KOPT-K1 (cell line): ENCODE measurements around the gene KLHL17.

ENCODE experiments used
- H3K27ac ChIP-seq: fragments of 200-600 bp; sonication (generic); 2 replicates; pipeline ENCODE4 v1.5.1; 2016; ENCODE audit warnings: antibody characterized with exemption, mild to moderate bottlenecking, low read depth, low read length; ENCODE audit not compliant: poor library complexity, severe bottlenecking
- H3K36me3 ChIP-seq: fragments of 200-600 bp; sonication (generic); 2 replicates; pipeline ENCODE4 v1.5.1; 2017; ENCODE audit warnings: antibody characterized with exemption, mild to moderate bottlenecking, low read length, moderate library complexity; ENCODE audit not compliant: insufficient read depth
- H3K9me3 ChIP-seq: fragments of 200-600 bp; sonication (generic); 2 replicates; pipeline ENCODE4 v1.5.1; 2017; ENCODE audit warnings: antibody characterized with exemption, low read length, mild to moderate bottlenecking; ENCODE audit not compliant: insufficient read depth, poor library complexity, severe bottlenecking

KLHL17 gene

DNA sequence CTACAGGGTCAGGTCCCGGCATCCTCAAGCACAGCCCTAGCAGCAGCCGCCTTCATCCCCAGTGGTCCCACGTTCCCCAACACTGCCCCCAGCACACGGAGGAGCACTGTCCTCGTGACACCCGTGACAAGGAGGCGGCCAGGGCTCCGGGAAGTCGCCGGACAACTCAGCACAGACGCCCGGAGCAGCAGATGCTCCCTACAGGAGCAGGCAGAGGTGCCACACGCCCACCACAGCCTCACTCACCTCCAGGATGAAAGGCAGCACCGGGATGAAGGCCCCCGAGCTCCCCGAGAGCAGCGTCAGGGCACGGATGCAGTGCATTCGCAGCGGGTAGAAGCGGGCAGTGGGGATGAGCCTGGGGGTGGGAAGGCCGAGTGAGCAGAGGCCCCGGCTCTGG is 9.5 kb upstream of the KLHL17 start:
- H3K27ac ChIP-seq = no peak overlapping the region
- H3K36me3 ChIP-seq = peaks cover 97% of the 10 kb centered on the region
- H3K9me3 ChIP-seq = no peaks in the 10 kb centered on the region

DNA sequence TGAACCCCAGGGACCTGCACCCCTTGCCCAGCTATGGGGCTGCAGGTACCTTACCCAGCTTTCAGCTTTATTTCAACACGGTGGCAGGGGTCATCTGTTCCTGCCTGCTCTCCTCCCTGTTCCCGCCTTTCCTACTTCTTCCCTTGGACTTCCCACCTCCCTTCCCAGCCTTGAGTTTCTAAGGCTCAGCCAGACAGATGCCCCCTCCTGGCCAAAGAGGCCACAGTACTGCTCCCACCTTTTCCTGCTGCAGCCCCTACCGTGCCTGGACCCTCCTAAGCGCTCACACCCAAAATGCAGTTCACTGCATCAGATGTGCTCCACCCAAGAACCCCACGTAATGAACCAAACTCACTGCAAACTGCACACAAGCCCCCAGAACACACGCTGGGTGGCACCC is 9.0 kb upstream of the KLHL17 start:
- Histone ChIP-seq H3K27ac (no peak overlapping the region), H3K9me3 (no peaks in the 10 kb centered on the region), H3K36me3 (peaks cover 97% of the 10 kb centered on the region)

DNA sequence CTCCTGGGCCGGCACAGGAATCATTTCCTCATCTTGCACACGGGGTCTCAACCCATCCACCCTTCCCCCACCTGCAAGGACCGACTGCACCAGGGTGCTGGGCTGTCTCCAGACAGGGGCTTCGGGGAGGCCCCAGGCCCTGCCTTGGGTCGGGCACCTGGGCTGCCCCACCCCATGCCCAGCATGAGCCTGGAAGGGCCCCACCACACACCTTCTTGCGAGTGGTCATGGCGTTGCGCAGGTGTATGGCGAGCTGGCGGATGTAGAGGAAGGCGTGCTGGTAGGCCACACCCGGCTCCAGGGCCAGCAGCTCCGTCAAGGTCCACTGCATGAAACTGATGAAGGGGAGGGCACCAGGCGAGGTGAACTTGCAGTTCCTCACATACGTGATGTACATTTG is 8.2 kb upstream of the KLHL17 start:
- Histone ChIP-seq H3K36me3 (peaks cover 97% of the 10 kb centered on the region), H3K9me3 (no peaks in the 10 kb centered on the region), H3K27ac (no peak overlapping the region)

DNA sequence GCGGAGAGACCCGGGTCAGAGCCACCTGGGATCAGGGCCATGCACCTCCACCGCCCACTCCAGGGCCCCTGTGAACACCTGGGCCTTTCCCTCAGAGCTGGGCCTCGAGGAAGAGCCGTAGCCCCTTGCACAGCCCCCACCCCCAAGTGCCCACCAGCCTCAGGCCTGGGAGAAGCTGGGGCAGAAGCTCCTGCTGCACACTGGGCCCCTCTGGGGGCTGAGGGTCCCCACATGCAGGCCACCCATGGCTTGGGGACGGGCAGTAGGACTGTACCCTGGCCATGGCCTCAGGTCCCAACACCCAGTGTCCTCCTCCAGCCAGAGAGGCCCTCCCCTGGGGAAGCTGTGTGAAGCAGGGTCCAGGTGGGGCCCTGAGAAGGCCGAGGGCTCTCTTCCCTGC is 7.8 kb upstream of the KLHL17 start:
- H3K36me3 ChIP-seq = peaks cover 93% of the 10 kb centered on the region
- H3K27ac ChIP-seq = no peak overlapping the region
- H3K9me3 ChIP-seq = no peaks in the 10 kb centered on the region

DNA sequence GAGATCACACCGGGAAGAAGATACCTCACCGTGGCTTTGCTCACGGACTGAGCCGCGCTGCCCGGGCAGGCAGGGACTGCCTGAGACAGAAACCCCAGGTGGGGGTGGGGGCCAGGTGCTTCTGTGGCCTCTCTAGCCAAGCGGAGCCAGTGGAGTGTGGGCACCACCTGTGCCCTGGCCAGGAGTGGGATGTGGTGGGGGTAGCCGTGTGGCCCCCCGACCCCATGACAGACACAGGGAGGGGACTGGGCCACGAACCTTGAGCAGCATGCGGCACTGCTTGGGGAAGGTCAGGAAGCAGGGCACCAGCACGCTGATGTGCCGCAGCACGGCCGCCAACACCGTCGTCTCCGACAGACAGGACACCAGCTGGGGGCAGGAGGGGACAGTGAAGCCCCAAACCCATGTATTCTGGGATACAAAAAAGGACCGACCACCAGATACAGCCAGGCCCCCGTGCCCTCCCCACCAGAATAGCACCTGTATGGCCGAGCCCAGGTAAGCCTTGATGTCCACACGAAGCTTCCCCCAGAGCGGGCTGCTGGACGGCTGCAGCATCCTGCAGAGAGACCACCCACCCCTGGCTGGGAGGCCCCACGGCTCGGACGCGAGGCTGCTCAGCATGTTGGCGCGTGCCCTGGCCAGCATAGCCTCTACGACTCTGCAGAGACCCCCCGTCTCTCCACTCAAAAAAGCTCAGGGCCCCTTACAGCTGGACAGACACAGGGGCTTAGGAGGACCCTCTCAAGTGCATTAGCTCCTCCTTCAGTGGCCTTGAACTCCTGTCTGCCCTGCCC is 6.7 kb upstream of the KLHL17 start:
- Histone ChIP-seq H3K9me3 (no peaks in the 10 kb centered on the region), H3K27ac (no peak overlapping the region), H3K36me3 (peaks cover 84% of the 10 kb centered on the region)

DNA sequence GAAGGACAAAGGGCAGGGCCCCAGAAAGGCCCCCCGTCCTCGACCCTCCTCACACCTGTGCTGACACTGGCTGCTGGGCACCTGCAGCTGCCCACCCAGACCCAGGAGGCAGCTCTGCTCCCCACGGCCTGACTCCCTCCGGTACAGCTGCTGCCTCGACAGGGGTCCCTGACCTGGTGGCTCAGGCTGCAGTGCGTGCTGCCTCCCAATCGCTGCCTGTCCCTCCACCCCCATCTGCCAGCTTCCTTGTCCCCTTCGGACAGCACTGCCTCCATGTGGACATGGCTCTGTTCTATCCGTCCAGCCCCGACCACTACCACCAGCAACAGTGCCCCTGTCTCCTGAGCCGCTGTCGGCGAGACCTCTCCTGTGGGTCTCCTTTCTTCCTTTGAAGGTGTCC is 5.5 kb upstream of the KLHL17 start:
- Histone ChIP-seq H3K27ac (no peak overlapping the region), H3K36me3 (peaks cover 72% of the 10 kb centered on the region), H3K9me3 (no peaks in the 10 kb centered on the region)

DNA sequence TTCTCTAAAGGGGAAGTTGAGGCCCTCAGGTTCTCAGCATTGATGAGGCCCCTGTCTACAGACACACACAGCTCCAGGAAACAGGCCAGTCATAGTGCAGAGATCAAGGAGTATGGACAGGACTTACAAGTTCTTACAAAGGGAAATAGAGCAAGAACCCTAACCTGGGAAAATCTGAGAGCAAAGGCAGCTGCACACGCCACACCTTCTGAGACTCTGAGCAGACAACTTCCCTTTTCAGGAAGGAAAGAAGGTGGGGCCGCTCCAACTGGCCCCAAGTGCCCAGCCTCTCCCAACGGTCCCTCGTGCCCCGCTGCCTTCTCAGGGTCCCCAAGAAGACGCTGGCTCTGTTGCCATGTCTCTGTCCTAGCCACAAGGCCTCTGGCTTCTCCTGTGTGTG is 4.9 kb upstream of the KLHL17 start:
- H3K27ac ChIP-seq = no peak overlapping the region
- no peaks in the 10 kb centered on the region for H3K9me3 ChIP-seq
- H3K36me3 ChIP-seq = peaks cover 67% of the 10 kb centered on the region

DNA sequence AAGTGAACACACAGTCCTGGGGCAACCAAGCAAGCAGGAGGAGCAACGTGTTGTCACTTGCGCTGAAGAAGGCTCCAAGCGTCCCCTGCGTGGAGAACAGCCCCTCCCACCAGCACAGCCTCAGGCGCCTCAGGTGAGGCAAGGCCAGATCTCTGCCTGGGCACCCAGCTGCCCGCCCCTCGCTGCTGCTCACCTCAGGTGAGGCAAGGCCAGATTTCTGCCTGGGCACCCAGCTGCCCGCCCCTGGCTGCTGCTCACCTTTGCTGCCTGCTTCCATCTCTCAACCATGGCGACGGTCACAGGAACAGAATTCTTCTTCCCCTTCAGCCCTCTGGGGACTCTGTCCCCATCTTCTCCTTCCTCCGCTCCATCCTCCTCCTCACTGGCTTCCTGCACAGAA is 3.7 kb upstream of the KLHL17 start:
- Histone ChIP-seq H3K36me3 (peaks cover 55% of the 10 kb centered on the region), H3K9me3 (no peaks in the 10 kb centered on the region), H3K27ac (no peak overlapping the region)

DNA sequence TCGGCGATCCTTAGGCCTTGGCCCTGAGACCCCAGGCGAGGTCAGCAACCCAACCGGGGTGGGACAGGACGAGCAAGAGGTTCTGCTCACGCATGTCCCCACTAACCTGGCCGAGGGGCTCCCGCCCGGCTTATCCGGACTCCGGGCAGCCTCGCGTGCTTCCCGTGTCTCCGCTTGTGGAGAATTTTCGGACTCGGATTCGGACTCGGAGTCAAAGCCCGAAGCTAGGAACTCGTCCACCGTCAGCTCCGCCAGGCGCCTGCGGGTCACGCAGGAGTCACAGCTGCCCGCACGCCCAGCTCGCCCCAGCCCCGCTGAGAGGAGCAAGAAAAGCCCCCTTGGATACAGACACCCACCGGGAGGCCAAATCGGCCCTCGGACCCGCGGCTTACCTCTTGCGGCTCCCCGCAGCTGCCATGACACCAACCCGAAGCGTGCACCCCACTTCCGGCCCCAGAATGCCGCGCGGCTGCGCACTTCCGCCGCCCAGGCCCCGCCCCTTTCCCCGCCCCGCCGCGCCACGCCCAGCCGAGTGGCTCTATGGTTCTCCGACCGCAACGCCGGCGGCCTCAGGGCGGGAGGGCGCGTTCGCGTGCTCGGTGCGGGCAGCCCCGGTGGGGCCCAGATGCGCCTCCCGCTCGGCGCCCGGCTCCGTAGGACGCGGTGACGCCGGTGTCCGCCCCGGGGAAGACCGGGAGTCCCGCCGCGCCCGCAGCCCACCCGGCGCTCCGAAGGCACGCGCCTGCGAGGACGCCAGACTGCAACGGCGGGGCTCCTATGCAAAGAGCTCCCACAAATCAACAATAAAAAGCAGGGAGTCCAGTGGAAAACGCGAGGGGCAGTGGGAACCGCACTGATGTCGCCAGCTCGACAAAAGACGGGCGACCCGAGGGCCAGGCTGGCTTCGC is 1.3 kb upstream of the KLHL17 start, which contains the start of gene NOC2L:
Gene NOC2L, minus strand, starts transcription at position 434 of the 908 bp plus-strand sequence. Its CDS starts 16 bp downstream, at position 418.
- Histone ChIP-seq H3K27ac (peak within 1 kb of the TSS; percentile 59), H3K36me3 (peaks cover 31% of the 10 kb centered on the region), H3K9me3 (no peaks in the 10 kb centered on the region)

DNA sequence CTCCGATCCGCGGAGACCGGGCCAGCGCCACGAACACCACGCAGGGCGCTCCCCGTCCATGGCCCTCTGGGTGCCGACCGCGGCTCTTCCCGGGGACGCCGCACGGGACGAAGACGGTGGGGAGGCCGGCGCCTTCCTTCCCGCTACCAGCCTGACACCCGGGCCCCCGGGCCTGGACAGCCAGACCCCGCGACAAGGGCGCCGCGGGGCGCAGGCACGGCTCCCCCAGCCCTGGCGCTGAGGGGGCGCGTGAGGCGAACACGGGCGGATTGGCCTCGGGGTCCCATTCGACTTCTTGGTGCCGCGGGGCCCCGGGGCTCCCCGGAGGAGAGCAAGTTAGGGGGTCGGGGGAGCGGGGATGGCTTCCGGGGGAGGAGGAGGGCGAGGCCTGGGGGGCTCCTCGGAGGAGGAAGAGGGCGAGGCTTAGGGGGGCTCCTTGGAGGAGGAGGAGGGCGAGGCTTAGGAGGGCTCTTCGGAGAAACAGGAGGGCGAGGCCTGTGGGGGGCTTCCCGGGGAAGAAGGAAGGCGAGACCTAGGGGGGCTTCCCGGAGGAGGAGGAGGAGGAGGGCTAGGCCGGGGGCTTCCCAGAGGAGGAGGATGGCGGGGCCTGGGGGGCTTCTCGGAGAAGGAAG is 537 bp upstream of the KLHL17 start:
- H3K9me3 ChIP-seq = no peaks in the 10 kb centered on the region
- peak overlapping the region; percentile 34 for H3K27ac ChIP-seq
- peaks cover 23% of the 10 kb centered on the region for H3K36me3 ChIP-seq

DNA sequence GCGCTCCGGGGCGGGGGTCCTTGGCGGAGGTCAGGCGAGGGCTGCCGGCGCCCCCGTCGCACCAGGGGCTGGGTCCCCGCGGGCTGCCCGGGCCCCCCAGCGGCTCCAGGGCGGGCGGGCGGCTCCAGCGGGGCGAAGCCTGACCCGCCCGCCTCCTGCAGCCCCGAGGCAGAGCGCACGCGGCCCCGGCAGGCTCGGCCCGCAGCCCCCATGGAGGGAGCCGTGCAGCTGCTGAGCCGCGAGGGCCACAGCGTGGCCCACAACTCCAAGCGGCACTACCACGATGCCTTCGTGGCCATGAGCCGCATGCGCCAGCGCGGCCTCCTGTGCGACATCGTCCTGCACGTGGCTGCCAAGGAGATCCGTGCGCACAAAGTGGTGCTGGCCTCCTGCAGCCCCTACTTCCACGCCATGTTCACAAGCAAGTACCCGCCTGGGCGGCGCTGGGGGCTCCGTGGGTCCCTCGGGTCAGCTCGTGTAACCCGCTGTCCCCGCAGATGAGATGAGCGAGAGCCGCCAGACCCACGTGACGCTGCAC is 817 bp downstream of the KLHL17 start:
- no peaks in the 10 kb centered on the region for H3K9me3 ChIP-seq
- H3K27ac ChIP-seq = no peak overlapping the region
- peaks cover 9% of the 10 kb centered on the region for H3K36me3 ChIP-seq

DNA sequence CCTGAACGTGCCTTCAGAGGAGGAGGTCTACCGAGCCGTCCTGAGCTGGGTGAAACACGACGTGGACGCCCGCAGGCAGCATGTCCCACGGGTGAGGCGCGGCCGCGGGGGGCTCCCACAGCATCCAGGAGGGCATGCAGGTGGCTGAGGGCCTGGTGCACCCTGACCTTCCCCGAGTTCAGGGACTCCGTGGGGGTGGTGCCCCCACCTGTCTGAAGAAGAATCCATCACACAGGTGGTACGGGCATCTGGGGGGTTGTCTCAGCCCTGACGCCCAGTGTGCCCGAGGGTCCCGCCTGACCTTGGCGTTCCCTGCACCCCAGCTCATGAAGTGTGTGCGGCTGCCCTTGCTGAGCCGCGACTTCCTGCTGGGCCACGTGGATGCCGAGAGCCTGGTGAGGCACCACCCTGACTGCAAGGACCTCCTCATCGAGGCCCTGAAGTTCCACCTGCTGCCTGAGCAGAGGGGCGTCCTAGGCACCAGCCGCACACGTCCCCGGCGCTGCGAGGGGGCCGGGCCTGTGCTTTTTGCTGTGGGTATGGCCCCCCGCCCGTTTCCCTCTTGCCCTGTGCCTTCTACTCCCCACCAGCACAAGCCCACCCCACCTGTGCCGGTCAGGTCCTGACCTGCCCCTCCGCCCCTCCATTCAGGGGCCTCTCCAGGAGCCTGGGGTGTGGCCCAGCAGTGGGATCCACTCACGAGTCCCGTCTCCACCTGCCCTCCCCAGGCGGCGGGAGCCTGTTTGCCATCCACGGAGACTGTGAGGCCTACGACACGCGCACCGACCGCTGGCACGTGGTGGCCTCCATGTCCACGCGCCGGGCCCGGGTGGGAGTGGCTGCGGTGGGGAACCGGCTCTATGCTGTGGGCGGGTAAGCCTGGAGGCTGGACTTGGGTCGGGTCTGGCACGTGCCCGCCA is 2.3 kb downstream of the KLHL17 start:
- Histone ChIP-seq H3K9me3 (no peaks in the 10 kb centered on the region), H3K27ac (no peak overlapping the region), H3K36me3 (no peaks in the 10 kb centered on the region)

DNA sequence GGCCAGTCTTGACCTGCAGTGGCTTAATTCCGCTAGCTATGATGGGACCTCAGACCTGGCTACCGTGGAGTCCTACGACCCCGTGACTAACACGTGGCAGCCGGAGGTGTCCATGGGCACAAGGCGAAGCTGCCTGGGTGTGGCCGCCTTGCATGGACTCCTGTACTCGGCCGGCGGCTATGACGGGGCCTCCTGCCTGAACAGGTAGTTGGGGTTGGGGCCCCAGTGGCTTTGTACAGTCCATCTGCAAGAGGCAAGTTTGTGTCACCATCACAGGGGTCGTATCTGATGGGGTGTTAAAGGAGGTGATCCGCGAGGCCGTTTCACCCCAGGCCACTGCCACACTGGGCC is 2.9 kb downstream of the KLHL17 start:
- Histone ChIP-seq H3K27ac (no peak overlapping the region), H3K36me3 (no peaks in the 10 kb centered on the region), H3K9me3 (no peaks in the 10 kb centered on the region)
